WTC11 (cell line): ENCODE data around the gene BMPER.

Experiments
- ELF4 ChIP-seq: sonication (generic); formaldehyde crosslinking; IDR thresholded peaks from 2 replicates; pipeline ENCODE4 v1.8.1; 2022; ENCODE audit warnings: low read depth, mild to moderate bottlenecking, moderate library complexity, missing genetic modification reagents
- KAT7 ChIP-seq: sonication (generic); formaldehyde crosslinking; IDR thresholded peaks from 2 replicates; pipeline ENCODE4 v1.8.1; 2023; ENCODE audit warnings: missing genetic modification reagents, mild to moderate bottlenecking, borderline replicate concordance
- NR2C2 ChIP-seq: sonication (generic); formaldehyde crosslinking; IDR thresholded peaks from 2 replicates; pipeline ENCODE4 v1.8.0; 2022; ENCODE audit warnings: mild to moderate bottlenecking, missing genetic modification reagents
- SP1 ChIP-seq: sonication (generic); formaldehyde crosslinking; conservative IDR thresholded peaks from 2 replicates; pipeline ENCODE4 v1.8.1; 2022; ENCODE audit warnings: missing genetic modification reagents
- TEAD4 ChIP-seq: sonication (generic); formaldehyde crosslinking; IDR thresholded peaks from 2 replicates; pipeline ENCODE4 v1.8.0; 2022; ENCODE audit warnings: mild to moderate bottlenecking, missing genetic modification reagents
- ZNF219 ChIP-seq: sonication (generic); formaldehyde crosslinking; IDR thresholded peaks from 2 replicates; pipeline ENCODE4 v1.8.0; 2023; ENCODE audit warnings: missing genetic modification reagents, mild to moderate bottlenecking, borderline replicate concordance
- TF ChIP-seq, protein P1 (sequence below): fragments of 200-600 bp; IDR thresholded peaks from 2 replicates; pipeline ENCODE4 v1.8.0; 2022; ENCODE audit warnings: antibody characterized with exemption
- TF ChIP-seq, protein P2 (sequence below): fragments of 250-450 bp; sonication (Bioruptor Pico); IDR thresholded peaks from 2 replicates; pipeline ENCODE4 v2.1.2; 2022; ENCODE audit warnings: mild to moderate bottlenecking, moderate library complexity
- TF ChIP-seq, protein P3 (sequence below): sonication (generic); formaldehyde crosslinking; IDR thresholded peaks from 2 replicates; pipeline ENCODE4 v1.8.0; 2022; ENCODE audit warnings: mild to moderate bottlenecking, missing genetic modification reagents
- TF ChIP-seq, protein P4 (sequence below): sonication (generic); formaldehyde crosslinking; IDR thresholded peaks from 2 replicates; pipeline ENCODE4 v1.8.1; 2023; ENCODE audit warnings: mild to moderate bottlenecking, moderate library complexity, missing genetic modification reagents
- TF ChIP-seq, protein P5 (sequence below): sonication (generic); formaldehyde crosslinking; IDR thresholded peaks from 2 replicates; pipeline ENCODE4 v1.8.1; 2022; ENCODE audit warnings: low read depth, mild to moderate bottlenecking, moderate library complexity, missing genetic modification reagents, borderline replicate concordance

DNA sequence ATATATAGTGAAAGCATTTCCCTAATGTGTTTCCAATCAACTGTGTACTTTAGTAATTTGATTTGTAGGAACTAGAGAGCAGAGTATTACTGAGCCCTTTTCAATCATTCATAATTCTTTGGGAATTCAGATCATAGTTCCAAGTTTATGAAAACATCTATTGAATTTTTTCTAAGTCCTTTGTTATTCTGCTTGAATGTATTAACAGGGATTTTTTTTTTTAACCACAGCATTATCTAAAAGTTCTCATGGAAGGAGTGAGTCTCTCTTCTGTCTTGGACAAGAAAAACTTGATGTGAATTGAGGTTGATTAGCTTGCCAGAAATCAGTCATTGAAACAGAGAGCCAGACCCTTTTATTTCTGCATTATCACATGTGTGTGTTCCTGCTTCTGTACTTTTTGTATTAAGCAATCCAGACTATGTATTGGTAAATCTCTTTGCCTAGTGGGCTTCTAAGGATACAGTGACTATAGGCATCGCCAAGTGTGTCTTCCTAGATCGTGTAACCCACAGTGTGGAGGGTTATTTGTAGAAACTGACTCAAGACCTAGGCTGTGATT is 59.9 kb downstream of the BMPER start:
- TF ChIP-seq, protein P1, sequence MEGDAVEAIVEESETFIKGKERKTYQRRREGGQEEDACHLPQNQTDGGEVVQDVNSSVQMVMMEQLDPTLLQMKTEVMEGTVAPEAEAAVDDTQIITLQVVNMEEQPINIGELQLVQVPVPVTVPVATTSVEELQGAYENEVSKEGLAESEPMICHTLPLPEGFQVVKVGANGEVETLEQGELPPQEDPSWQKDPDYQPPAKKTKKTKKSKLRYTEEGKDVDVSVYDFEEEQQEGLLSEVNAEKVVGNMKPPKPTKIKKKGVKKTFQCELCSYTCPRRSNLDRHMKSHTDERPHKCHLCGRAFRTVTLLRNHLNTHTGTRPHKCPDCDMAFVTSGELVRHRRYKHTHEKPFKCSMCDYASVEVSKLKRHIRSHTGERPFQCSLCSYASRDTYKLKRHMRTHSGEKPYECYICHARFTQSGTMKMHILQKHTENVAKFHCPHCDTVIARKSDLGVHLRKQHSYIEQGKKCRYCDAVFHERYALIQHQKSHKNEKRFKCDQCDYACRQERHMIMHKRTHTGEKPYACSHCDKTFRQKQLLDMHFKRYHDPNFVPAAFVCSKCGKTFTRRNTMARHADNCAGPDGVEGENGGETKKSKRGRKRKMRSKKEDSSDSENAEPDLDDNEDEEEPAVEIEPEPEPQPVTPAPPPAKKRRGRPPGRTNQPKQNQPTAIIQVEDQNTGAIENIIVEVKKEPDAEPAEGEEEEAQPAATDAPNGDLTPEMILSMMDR, result no peak
- no peak for TF ChIP-seq SP1 (CRISPR knock-in tag)
- no peak for TF ChIP-seq ELF4 (CRISPR knock-in tag)
- TF ChIP-seq KAT7 (CRISPR knock-in tag), result no peak
- TF ChIP-seq, protein P2, sequence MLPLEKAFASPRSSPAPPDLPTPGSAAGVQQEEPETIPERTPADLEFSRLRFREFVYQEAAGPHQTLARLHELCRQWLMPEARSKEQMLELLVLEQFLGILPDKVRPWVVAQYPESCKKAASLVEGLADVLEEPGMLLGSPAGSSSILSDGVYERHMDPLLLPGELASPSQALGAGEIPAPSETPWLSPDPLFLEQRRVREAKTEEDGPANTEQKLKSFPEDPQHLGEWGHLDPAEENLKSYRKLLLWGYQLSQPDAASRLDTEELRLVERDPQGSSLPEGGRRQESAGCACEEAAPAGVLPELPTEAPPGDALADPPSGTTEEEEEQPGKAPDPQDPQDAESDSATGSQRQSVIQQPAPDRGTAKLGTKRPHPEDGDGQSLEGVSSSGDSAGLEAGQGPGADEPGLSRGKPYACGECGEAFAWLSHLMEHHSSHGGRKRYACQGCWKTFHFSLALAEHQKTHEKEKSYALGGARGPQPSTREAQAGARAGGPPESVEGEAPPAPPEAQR (CRISPR knock-in tag), result no peak
- TF ChIP-seq, protein P3, sequence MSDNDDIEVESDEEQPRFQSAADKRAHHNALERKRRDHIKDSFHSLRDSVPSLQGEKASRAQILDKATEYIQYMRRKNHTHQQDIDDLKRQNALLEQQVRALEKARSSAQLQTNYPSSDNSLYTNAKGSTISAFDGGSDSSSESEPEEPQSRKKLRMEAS (CRISPR knock-in tag), result no peak
- TF ChIP-seq, protein P4, sequence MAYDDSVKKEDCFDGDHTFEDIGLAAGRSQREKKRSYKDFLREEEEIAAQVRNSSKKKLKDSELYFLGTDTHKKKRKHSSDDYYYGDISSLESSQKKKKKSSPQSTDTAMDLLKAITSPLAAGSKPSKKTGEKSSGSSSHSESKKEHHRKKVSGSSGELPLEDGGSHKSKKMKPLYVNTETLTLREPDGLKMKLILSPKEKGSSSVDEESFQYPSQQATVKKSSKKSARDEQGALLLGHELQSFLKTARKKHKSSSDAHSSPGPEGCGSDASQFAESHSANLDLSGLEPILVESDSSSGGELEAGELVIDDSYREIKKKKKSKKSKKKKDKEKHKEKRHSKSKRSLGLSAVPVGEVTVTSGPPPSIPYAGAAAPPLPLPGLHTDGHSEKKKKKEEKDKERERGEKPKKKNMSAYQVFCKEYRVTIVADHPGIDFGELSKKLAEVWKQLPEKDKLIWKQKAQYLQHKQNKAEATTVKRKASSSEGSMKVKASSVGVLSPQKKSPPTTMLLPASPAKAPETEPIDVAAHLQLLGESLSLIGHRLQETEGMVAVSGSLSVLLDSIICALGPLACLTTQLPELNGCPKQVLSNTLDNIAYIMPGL, result no peak
- TF ChIP-seq TEAD4 (CRISPR knock-in tag), result no peak
- TF ChIP-seq, protein P5, sequence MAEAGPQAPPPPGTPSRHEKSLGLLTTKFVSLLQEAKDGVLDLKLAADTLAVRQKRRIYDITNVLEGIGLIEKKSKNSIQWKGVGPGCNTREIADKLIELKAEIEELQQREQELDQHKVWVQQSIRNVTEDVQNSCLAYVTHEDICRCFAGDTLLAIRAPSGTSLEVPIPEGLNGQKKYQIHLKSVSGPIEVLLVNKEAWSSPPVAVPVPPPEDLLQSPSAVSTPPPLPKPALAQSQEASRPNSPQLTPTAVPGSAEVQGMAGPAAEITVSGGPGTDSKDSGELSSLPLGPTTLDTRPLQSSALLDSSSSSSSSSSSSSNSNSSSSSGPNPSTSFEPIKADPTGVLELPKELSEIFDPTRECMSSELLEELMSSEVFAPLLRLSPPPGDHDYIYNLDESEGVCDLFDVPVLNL (CRISPR knock-in tag), result no peak
- no peak for TF ChIP-seq NR2C2
- no peak for TF ChIP-seq ZNF219 (CRISPR knock-in tag)
